H1 (cell line): ENCODE data around the gene FHIP1B. TPM values are rescaled to one million over a fixed set of nuclear protein-coding genes. Genes with fewer than 3 reads are reported as not detected.

Experiments
- CHD2 ChIP-seq: IDR thresholded peaks from 2 replicates; pipeline ENCODE4 v1.6.1; 2012; ENCODE audit warnings: low read length, improper control_type of control experiment
- SIN3A ChIP-seq, 2 experiments: IDR thresholded peaks in 1 of 2; conservative IDR thresholded peaks in 1 of 2; 2 replicates each; pipeline ENCODE4 v1.6.1; 2011 to 2012; ENCODE audit warnings: low read length in 2 of 2, improper control_type of control experiment in 1 of 2, low read depth in 1 of 2, mild to moderate bottlenecking in 1 of 2
- SIX5 ChIP-seq: IDR thresholded peaks from 2 replicates; pipeline ENCODE4 v1.6.1; 2011; ENCODE audit warnings: mild to moderate bottlenecking, low read depth, low read length
- SP1 ChIP-seq: IDR thresholded peaks from 2 replicates; pipeline ENCODE4 v1.6.1; 2011; ENCODE audit warnings: low read depth, low read length
- SRF ChIP-seq: IDR thresholded peaks from 2 replicates; pipeline ENCODE4 v1.6.1; 2011; ENCODE audit warnings: mild to moderate bottlenecking, low read depth, low read length, moderate library complexity
- TAF1 ChIP-seq: IDR thresholded peaks from 2 replicates; pipeline ENCODE4 v1.6.1; 2011; ENCODE audit warnings: mild to moderate bottlenecking, low read depth, low read length
- USF2 ChIP-seq: IDR thresholded peaks from 2 replicates; pipeline ENCODE4 v1.6.1; 2011; ENCODE audit warnings: low read length, improper control_type of control experiment
- polyA plus RNA-seq, 7 experiments: library from polyadenylated mRNA; depleted of rRNA in 3 of 7; stranded (reverse) in 5 of 7; unstranded in 2 of 7; fragments of >200 nt in 5 of 7; fragments of 200-250 nt in 2 of 7; gene quantifications; 1 replicate in 5 of 7; 2 replicates in 1 of 7; 4 replicates in 1 of 7; pipeline versions ENCODE4 v1.2.1 to v1.2.3, GENCODE V29; 2011 to 2013; ENCODE audit warnings: missing spikeins in 2 of 7, mixed read lengths in 2 of 7
- total RNA-seq: library from RNA; stranded (reverse); fragmentation: NEBNext Ultra II Directional; extraction: Animal tissue kit (Norgen Biotek cat#: 25700); gene quantifications from 2 replicates; pipeline ENCODE4 v1.2.1, GENCODE V29; 2021

FHIP1B gene
- total and polyA plus RNA-seq, 2 of the 8 experiments (the other 6 are each of a cell fraction or from before 2014, with no cell fraction given) = 16.8 to 41.9 TPM

- TF ChIP-seq USF2 (no peak), SRF (no peak), SP1 (no peak), SIX5 (no peak), TAF1 (no peak), SIN3A (conservative IDR thresholded peaks at IDR 0.05 in 1 of 2, IDR thresholded peaks at IDR 0.05 in 1 of 2; ENCODE audit: low read depth in 1 of 2, low read length in 2 of 2) (no peak), CHD2 (no peak)
Measured at GRCh38 chr11:6203327-6203726, 31.1 kb downstream of the FHIP1B start (continued).
